Measurements from ENCODE around the gene CD93.

- TF ChIP-seq CTCF (IDR thresholded peaks at IDR 0.05; ENCODE audit: poor library complexity, severe bottlenecking) (no peak), SMC3 (conservative IDR thresholded peaks at IDR 0.05; ENCODE audit: poor library complexity) (no peak), EZH2 (IDR thresholded peaks at IDR 0.05; ENCODE audit: borderline replicate concordance, insufficient read depth, low read length, poor library complexity, severe bottlenecking) (no peak), MXI1 (conservative IDR thresholded peaks at IDR 0.05; ENCODE audit: poor library complexity, severe bottlenecking) (no peak), TAF1 (IDR thresholded peaks at IDR 0.05; ENCODE audit: low read depth) (no peak), POLR2AphosphoS5 (IDR thresholded peaks at IDR 0.05) (no peak), EP300 (conservative IDR thresholded peaks at IDR 0.05; ENCODE audit: poor library complexity, severe bottlenecking) (no peak), RAD21 (conservative IDR thresholded peaks at IDR 0.05) (no peak)
- TF ChIP-seq, protein P1, sequence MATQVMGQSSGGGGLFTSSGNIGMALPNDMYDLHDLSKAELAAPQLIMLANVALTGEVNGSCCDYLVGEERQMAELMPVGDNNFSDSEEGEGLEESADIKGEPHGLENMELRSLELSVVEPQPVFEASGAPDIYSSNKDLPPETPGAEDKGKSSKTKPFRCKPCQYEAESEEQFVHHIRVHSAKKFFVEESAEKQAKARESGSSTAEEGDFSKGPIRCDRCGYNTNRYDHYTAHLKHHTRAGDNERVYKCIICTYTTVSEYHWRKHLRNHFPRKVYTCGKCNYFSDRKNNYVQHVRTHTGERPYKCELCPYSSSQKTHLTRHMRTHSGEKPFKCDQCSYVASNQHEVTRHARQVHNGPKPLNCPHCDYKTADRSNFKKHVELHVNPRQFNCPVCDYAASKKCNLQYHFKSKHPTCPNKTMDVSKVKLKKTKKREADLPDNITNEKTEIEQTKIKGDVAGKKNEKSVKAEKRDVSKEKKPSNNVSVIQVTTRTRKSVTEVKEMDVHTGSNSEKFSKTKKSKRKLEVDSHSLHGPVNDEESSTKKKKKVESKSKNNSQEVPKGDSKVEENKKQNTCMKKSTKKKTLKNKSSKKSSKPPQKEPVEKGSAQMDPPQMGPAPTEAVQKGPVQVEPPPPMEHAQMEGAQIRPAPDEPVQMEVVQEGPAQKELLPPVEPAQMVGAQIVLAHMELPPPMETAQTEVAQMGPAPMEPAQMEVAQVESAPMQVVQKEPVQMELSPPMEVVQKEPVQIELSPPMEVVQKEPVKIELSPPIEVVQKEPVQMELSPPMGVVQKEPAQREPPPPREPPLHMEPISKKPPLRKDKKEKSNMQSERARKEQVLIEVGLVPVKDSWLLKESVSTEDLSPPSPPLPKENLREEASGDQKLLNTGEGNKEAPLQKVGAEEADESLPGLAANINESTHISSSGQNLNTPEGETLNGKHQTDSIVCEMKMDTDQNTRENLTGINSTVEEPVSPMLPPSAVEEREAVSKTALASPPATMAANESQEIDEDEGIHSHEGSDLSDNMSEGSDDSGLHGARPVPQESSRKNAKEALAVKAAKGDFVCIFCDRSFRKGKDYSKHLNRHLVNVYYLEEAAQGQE (IDR thresholded peaks at IDR 0.05; ENCODE audit: borderline replicate concordance): no peak
These were observed 4.8 kb upstream of the CD93 start for GRCh38 chr20:23090878-23091277.

Data from neural cell (in vitro differentiated cells).